ENCODE data around the gene KIF2A. TPM values are rescaled to one million over a fixed set of nuclear protein-coding genes. Genes with fewer than 3 reads are reported as not detected.

Gene KIF2A
- 49.4 and 58.1 TPM in 2 replicates for total RNA-seq (2014; rRNA removed)
- polyA plus RNA-seq (2012) = 18.1 TPM

DNA sequence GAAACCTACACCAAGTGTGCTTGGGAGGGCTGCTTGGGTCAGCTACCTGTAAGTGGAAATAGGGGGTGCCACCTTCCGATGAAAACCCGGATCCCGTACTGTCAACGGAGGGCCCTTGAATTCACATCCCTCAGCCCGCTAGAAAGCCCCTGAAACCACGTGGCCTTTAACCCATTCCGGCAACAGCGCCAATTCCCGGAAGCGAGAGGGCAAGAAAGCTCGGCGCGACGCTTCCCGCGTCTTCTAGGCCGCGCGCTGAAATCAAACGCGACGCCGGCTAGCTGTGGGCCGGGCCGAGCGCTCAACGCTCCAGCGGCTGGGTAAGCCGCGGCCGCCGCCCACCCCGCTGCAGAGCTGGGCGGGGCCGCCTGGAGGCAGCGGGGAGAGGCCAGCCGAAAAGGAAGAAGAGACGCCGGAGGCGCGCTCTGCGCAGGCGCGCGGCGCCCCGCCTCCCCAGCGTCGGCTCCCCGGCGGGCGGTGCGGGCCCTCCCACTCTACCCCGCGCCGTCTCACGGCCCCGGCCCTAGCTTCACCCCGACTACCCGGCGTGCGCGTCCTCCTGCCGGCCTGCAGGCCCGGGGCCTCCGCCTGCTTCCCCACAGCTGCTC lies at the start of gene KIF2A:
Gene KIF2A (plus strand): TSS at position 492 of the 608 bp plus-strand sequence. CDS start 267 bp downstream, outside the sequence.
- DNase-seq (ENCODE audit: low read depth) = peak; percentile 91

DNA sequence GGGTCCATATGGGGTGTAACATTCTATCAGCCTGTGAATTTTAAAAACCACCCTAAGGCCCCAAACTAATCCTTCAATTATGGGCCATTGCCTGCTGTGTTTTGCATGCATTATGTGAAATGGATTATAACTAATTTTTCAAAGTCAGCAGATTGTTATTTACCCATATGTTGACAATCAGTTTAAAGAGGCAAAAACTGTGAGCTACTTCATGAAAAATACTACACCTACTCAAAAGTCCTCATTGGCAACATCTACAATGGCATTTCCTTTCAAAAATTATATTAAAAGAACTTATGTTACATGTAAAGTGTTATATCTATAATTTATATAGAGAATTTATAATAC lies 49.0 kb upstream of the KIF2A start:
- no peak for DNase-seq (ENCODE audit: low read depth)

DNA sequence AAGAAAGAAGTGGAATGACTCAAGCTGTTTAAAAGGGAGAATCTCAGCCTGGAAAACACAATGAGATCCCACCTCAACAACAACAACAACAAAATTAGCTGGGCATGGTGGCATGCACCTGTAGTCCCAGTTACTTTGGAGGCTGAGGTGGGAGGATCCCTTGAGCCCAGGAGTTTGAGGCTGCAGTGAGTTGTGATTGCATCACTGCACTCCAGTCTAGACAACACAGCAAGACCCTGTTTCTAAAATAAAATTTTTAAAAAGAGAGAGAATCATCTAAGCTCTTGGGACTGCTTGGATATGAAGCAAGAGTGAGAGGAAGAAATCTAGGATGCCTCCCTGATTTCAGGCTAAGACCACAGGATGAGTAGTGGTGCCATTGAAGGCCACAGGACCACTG lies 47.4 kb upstream of the KIF2A start:
- DNase-seq (ENCODE audit: low read depth) = no peak

DNA sequence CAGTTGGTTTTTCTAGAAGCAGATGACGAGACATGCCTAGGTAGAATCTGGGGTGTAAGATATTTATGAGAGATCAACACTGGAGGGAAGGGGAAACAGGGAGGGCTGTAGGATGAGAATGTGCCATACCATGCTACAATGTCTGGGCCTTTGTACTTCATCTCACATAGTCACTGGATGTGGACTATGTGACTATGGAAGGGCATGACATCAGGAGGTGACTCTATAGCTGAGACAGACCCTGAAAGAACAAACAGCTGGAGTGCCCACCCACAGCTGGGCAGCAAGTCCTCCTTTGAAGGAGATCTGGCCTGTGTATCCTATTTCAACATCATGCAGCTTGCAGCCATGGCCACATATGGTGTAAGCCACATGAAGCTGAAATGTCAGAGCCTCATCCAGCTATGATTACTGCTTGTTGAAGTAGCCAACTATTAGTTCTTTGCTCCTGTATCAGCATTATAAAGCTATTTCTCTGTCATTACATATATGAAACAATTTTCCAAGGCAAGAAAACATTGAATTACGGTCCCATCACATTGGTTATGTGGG lies 46.2 kb upstream of the KIF2A start:
- no peak for DNase-seq (ENCODE audit: low read depth)

DNA sequence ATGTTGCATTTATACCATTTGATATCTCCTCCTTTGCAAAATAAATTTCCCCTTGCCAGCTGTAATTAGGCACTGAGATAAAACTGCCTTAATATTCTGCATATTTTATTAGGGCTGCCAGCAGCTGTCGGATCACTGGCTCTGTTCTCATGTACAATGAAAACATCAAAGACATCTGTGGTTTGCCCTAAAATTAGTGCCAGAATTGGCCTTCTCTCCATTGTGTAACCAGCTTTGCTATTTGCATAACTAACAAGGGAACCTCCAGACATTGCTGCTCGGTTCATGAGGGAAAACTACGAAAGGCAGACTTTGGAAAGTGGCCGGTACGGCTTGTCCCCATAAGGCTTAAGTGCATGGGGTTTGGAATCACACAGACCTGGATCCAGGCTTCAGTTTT lies 45.5 kb upstream of the KIF2A start:
- no peak for DNase-seq (ENCODE audit: low read depth)

DNA sequence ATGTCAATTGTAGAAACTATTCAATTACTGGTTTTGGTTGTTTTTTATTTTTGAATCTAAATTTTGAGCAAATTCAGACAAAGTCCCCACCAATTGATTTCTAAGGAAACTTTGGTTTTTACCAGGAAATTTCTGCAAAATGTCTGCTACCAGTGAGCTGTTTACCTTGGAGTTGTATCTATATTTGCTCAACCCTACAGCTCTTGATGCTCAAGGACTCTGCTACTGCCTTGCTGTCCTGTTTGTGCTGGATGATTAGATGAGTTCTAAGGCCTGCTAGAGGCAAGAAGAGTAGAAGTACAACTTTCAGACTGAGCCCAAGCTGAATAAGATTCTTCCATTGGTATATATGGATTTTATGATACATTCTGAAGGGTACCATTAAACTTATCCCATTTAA lies 42.6 kb upstream of the KIF2A start:
- no peak for DNase-seq (ENCODE audit: low read depth)

DNA sequence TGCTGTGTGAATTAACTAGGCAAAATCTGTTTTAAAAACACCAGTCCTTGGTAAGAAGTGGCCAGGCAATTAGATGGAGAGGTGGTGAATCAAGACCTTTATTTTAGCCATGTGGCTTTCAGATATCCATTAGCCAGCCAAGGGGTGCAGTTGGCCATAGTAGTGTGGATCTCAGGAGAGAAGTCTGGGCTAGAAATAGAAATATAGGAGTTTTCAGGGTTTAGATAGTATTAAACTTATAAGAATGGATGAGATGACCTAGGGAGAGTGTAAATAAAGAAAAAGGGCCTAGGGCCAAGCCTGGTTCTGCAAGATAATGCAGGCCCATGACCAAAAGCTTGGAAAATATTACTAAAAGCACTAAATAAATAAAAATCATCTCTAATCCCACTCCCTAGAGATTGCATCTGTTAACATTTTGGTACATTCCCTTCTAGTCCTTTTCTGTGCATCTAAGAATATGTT lies 40.3 kb upstream of the KIF2A start:
- no peak for DNase-seq (ENCODE audit: low read depth)

DNA sequence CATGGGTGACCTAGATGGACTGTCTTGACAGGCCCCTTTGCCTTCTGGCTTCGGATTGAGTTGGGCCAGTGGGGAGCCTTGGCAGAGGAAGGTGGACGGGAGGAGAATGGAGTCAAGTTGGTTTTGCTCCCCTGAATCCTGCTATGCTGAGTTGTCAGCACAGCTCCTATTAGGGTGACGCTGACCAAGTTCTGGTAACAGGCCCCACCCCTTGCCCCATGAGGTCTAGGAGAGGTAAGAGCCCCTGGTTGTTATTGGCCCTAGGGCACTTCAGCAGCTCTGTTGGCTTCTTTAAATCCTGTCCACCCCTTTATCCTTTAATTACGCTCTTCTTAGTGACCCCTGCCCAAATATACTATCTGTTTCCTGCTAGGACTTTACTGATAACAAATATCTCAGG lies 39.4 kb upstream of the KIF2A start:
- DNase-seq (ENCODE audit: low read depth) = no peak

DNA sequence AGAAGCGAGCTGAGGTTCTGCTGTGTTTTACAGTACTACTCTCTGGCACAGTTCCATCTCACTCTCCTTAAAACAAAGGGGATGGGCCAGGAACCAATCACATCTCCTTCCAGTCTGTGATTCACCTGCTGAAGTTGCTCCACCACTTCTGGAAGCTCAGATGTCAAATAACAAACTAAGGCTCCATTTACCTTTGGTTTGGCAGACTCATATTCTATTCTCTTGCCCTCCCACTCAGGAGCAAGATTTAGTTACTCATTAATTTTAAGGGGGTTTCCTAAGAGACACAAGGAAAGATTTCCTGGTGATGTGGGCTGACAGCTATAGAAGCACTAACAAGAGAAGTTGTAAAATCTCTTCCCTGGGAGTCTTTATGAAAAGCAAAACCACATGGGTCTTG lies 37.8 kb upstream of the KIF2A start:
- no peak for DNase-seq (ENCODE audit: low read depth)

DNA sequence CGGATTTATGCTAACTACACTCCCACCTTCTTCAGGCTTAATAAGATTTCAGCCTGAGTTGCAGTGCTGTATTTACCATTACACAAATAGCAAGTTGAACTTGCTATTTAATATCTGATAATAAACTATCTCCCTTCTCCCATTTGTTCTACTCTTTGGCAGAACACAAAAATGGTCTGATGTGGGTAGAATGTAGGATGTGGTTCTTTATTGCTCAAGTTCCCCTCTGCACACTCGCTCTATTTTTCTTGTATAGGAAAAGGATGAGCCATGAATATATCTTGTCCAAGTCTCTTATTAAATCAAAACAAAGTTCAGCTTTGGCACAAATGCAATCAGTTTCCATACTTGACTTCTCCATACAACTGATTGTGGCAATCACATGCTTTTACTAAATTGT lies 37.2 kb upstream of the KIF2A start:
- DNase-seq (ENCODE audit: low read depth) = no peak

DNA sequence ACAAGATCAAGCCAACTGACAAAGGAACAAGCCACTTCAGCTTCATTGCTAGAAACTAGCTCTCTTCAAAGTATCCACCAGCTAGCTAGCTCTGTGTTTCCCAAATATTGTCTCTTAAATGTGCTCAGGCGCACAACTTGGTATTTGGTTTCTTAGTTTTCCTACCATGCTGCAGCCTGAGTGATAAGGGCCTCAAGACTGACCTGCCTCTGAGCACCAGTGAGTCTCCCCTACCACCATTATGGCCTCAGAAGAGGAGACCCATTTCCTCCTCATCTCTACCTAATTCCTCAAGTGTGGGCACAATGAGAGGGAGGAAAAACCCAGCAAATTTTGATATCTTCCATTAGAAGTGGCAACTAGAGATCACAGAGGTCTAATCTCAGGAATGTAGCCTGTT lies 34.6 kb upstream of the KIF2A start:
- DNase-seq (ENCODE audit: low read depth) = no peak

DNA sequence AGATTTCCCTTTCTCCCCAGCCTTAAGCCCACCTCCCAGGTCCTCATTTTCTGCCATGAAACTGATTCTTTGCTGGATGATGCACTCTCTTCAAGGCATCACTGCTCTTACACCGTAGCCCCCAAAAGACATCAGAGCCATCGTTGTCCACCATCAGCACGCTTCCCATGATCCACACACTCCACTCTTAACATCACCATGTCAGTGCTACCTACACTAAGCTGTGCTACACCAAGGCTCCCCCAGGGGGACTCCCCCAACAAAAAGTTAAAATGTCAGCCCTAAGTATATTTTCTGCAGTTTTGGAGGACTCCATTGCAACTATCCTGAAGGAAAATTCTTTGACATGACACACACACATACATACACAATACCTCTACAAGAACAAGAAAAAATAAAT lies 34.1 kb upstream of the KIF2A start:
- DNase-seq (ENCODE audit: low read depth) = no peak

DNA sequence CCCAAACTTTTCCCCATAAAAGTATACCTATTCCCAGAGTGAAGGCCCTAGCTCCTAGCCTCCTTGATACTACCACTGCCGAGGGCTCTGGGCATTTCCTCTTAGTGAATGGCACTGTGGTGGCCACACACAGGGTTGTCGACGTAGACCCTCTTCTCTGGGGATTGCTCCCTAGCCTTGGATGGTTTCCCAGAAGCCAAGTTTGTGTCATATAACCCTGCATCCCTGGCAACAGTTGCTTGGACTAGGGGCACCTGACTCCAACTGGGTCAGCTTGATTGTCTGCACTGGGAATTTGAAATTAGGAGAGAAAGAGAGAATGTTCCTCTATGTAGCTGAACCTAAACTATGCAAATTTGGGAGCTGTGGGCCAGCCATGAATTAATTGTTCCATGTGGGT lies 32.3 kb upstream of the KIF2A start:
- DNase-seq (ENCODE audit: low read depth) = no peak

DNA sequence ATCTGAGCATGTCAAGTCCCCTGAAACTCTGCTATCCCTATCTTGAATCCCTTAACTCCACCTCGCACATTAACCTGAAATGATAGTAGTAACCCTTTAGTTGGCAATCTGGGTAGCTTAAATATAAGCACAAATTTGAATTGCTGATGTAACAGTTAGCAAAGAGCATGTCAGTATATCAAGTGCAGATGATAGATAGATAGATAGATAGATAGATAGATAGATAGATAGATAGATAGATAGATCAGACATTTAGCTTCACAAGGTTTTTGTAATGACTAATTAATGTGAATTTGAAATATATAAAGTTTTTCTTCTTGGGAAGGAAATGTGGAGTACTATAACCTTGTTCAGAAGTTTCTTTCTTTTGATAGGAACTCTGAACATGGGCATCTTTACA lies 30.4 kb upstream of the KIF2A start:
- DNase-seq (ENCODE audit: low read depth) = no peak

DNA sequence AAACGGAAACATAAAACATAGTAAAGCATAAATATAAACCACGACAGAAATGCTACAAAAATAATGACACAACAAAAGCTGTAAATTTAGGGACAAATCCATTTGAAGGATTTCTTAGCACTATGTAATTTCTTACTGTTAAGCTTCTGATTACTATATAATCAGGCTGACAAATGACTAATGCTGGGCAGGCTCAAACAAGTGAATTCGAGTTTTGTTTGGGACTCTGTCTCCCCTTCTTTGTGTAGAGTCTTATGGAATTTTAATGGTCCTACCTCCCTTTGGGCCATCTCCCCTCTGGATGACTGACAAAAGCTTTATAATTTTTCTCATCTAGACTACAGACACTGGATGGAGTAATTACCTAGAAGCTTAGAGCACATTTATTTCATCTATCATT lies 24.6 kb upstream of the KIF2A start:
- no peak for DNase-seq (ENCODE audit: low read depth)

DNA sequence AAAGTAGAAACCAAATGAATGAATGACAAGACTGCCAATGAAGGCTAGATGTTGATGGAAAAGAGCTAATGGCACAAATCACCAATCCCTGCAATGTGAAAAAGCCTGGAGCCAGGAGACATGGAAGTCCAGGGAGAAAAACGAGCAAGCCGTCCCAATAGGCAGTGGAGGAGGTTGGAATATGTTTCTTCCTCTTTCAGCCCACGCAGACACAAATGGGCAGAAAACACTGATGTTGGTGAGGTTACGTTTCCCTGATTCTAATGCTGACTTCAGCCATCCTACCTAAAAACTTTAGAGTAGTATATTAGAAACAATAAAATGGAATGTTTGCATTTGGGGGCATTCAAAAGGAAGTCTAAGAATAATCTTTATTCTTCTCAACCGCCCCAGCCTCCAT lies 23.9 kb upstream of the KIF2A start:
- no peak for DNase-seq (ENCODE audit: low read depth)

DNA sequence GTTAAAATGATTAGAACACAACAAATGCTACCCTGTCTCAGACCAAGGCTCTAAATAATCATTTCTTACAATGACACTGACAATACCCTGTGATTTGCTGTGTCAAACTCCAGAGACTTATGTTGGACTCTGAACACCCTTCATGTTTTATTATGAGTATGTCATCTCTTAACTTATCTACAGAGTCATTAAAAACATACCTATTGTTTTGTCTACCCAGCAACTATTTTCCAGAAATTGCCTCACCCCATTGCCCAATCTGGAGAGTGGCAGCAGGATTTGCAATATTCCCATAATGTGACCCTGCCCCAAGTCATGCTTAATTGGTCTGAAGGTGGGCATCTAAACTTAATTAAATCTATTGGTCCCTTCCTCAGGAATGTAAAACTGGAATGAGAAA lies 23.0 kb upstream of the KIF2A start:
- DNase-seq (ENCODE audit: low read depth) = no peak

DNA sequence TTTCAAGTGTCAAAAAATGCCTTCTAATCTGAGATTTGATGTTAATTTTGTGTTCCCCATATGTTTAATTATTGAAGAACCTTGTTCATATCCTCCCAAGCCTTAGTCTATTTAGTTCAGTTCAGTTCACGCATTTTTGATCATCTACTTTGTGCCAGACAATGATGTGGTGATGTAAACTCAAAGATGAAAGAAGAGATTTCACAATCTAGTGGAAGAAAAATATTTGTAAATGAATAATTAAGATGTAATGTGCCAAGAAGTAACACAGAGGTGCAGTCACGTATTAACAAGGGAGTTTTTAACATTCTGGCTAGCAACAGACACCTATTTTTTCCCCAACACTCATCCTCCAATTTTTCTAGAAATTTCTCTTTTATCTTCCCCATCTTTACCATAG lies 22.1 kb upstream of the KIF2A start:
- DNase-seq (ENCODE audit: low read depth) = no peak

DNA sequence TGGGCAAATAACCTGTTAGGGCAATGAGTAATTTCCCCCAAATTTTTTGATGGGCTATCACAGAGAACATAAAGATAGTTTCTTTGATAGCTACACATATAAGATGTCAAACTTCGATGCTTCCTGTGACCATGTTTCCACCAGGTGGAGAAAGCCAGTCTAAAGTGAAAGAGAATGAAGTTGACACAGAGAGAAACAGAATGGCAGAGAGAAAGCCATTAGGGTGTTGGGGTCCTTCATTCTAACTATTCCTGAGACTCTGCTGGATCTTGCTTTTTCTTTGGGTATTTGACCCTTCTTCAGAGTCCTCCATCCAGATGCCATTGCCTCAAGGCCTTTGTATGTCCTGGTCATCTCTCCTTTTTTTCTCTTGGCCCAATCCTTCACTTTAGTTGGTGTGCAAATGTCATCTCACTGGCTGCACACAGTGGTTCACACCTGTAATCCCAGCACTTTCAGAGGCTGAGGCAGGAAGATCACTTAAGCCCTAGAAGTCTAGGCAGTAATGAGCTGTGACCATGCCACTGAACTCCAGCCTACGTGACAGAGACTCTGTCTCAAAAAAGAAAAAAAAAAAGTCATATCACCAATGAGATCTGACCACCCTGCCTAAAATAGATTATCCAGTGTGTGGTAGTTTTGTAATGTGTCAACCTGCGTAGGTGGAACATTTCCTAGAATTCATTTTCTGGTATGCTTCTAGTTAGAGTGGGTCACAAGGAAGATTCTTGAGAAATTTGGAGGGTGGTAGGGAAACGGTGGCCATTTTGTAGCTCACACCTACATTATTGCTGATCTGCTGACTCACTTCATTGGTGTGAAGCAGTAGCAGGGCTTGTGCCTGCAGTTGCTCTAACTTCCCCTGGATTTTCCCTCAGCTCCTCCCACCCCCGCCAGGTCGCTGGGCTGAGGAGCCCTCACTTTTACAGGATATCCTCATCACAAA lies 20.8 kb upstream of the KIF2A start:
- DNase-seq (ENCODE audit: low read depth) = no peak

DNA sequence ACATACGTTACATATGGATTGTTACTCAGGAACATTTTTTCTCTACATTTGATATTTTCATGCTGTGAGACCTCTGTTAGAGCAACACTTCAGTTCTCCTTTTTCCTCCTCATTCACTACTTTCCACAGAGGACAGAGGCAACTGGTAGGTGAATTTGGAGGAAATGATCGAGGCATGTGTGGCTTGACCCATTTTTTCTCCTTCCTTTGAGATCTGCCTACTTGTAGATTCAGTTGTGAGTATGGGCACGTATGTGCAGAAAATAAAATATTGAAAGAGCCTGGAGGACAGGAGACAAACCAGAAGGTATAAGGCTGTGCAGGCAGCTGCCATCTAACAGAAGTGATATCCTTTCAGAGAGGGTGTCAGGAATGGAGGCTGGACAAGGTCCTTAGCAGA lies 19.2 kb upstream of the KIF2A start:
- DNase-seq (ENCODE audit: low read depth) = no peak

DNA sequence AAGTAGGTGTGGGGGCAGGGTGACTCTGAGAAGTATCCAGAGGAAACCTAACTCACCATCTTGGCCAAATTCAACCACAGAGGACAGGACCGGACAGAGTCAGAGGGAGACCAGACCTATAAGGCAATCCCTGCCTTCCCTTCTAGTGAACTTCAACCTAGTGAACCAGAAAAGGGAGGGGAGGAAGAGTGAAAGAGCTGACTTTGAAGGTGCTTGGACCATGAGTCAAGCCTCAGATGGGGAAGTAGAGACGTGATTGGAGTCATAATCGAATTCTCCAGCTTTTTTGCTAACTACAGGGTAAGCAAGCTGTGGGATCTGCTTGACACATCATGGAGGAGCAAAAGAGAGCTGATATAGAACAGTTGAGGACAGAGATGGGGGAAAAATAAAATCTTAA lies 18.8 kb upstream of the KIF2A start:
- DNase-seq (ENCODE audit: low read depth) = no peak

DNA sequence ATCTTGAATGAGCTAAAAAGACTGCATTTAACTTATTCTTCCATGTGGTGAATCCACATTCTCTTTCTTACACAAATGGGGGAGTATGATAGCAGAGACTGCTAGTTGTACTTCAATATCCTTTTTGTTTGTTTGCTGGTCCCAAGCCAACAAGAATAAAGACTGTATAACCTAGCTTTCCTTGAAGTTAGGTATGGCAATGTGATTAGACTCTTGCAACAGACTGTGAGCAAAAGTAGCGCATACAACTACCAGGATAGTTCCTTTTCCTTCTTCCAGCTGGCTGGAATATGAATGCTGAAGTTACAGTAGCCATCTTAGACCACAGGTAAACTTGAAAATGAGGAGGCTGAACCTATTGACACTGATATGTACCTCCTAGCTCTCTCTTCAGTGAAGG lies 17.9 kb upstream of the KIF2A start:
- no peak for DNase-seq (ENCODE audit: low read depth)

DNA sequence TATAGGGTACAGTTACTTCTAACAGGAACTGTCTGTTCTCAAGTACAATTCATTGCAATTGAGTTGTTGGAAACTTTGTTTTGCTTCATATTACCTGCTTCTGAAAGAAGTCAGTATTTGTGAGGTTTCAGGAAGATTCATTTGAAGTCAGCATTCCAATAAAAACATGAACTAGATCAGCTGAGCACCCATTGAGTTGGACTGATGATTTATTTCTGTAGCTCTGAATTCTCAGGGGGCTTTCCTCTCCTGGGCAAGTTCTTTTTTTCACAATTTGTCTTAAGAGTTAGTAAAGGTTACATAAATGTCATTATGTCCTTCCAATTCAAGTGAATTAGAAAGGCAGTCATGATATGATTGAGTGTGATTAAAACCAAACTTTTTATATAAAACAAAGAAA lies 16.2 kb upstream of the KIF2A start:
- no peak for DNase-seq (ENCODE audit: low read depth)
